Keratinocyte (primary cell): Measurements from ENCODE around the gene SESTD1.

Experiments
- CTCF ChIP-seq, 3 experiments: IDR thresholded peaks in 1 of 3; conservative IDR thresholded peaks in 1 of 3; optimal IDR thresholded peaks in 1 of 3; 2 replicates in 2 of 3; 3 replicates in 1 of 3; pipeline versions ENCODE3 to v1.5.1; 2011; ENCODE audit warnings: low read length in 3 of 3, mild to moderate bottlenecking in 3 of 3, moderate library complexity in 2 of 3, control low read depth in 1 of 3, inconsistent platforms in 1 of 3; ENCODE audit not compliant: insufficient read depth in 2 of 3; ENCODE audit errors: extremely low read depth in 1 of 3
- EZH2 ChIP-seq: IDR thresholded peaks from one replicate; pipeline ENCODE4 v1.6.1; 2012; ENCODE audit warnings: inconsistent platforms, mild to moderate bottlenecking, low read length, moderate library complexity

GRCh38 chr2:179297927-179298326 is 33.3 kb upstream of the SESTD1 start:
- TF ChIP-seq CTCF (optimal IDR thresholded peaks at IDR 0.05 in 1 of 3, IDR thresholded peaks at IDR 0.05 in 1 of 3, conservative IDR thresholded peaks at IDR 0.05 in 1 of 3; ENCODE audit: extremely low read depth in 1 of 3, insufficient read depth in 2 of 3, low read length in 3 of 3) (no peak), EZH2 (no peak)
